ENCODE results near the gene ARPC5L. TPM values are rescaled to one million over a fixed set of nuclear protein-coding genes. Genes with fewer than 3 reads are reported as not detected.

The ARPC5L gene
- total and polyA plus RNA-seq, 9 of the 15 experiments (the other 6 are each of a cell fraction or from before 2014, with no cell fraction given): 25.4 to 113 (median 63.8) TPM

GRCh38 chr9:124818431-124819281 is 43.3 kb upstream of the ARPC5L start (continued):
- peak; percentile 43; the same call in 1 of the 2 replicates for TF ChIP-seq MGA (IDR thresholded peaks at IDR 0.05)
- TF ChIP-seq CBFA2T2 (conservative IDR thresholded peaks at IDR 0.05): 0 out of 2 replicates have a peak, but pooled peaks have one; percentile 6
- TF ChIP-seq ZNF583 (CRISPR knock-in tag; IDR thresholded peaks at IDR 0.05): 0 out of 2 replicates have a peak, but pooled peaks have one; percentile 5
- TF ChIP-seq REST (IDR thresholded peaks at IDR 0.05; ENCODE audit: borderline replicate concordance): no peak
- TF ChIP-seq REST (CRISPR knock-in tag; IDR thresholded peaks at IDR 0.05; ENCODE audit: low read depth): no peak
- peak; percentile 45; the same call in 1 of the 2 replicates for TF ChIP-seq SMARCA4 (IDR thresholded peaks at IDR 0.05)
- 0 out of 2 replicates have a peak, but pooled peaks have one; percentile 36 for TF ChIP-seq RBFOX2 (IDR thresholded peaks at IDR 0.05; ENCODE audit: low read depth, low read length)
